HG03280 (cell line): ENCODE data around the gene EML3.

ENCODE experiments used
- ATAC-seq: cut with Tn5 transposase; IDR thresholded peaks from one replicate; pipeline ENCODE4 v1.9.1; 2021; ENCODE audit warnings: mild to moderate bottlenecking, moderate library complexity; ENCODE audit not compliant: unreplicated experiment

The EML3 gene

DNA sequence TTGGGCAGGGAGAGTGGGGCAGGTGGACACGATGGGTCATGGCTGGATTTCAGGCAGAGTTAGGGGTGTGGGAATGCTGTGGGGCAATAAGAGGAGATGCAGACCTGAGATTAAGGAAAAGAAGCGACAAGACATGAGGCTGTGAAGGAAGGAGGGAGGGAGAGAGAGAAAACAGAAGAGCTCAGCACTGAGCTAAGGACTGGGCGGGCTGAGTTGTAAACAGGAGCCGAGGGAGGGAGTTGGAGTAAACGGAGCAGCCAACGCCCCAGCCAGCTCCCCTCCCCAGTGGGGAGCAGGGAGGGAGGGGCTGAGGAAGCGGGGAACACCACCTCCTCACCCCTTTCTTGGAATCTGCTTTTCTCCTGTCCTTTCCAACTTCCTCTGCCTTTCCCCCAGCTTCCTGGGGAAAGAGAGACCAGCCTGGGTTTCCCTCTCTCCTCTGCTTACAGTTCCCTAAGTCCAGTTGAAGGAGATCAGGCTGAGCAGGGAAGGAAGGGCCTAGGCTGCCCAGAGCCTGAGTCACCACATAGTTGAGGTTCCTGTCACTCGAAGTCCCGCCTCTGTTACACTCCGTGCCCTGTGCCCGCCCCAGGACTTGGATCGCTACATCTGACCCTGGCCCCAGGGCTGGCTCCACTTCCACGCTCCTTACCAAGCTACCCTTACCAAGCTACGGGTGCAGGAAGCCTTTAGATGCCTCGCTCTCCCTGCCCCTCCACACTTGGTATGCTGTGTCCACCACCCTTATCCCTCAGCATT is 59.3 kb downstream of the EML3 start:
- no peak for ATAC-seq

- ATAC-seq = no peak
These were observed 60.0 kb downstream of the EML3 start for GRCh38 chr11:62552485-62553079.
